NCI-H2107 (cell line): ENCODE measurements around the gene CLASP1.

Experiments
- DNase-seq: peaks from one replicate; lab custom pipeline; 2025; lab: John Stamatoyannopoulos, UW

CLASP1 gene

GRCh38 chr2:121539750-121540469 lies 109.4 kb downstream of the CLASP1 start:
- DNase-seq, result no peak

- DNase-seq, result no peak
Measured at GRCh38 chr2:121536850-121537557, 112.3 kb downstream of the CLASP1 start.

- no peak for DNase-seq
Measured at GRCh38 chr2:121536347-121536746, 112.9 kb downstream of the CLASP1 start.

GRCh38 chr2:121534007-121534406 lies 115.3 kb downstream of the CLASP1 start:
- DNase-seq, result no peak

- no peak for DNase-seq
Measured at GRCh38 chr2:121532894-121533293, 116.4 kb downstream of the CLASP1 start.

- DNase-seq, result no peak
Measured at GRCh38 chr2:121532347-121532766, 116.9 kb downstream of the CLASP1 start.

- peak; percentile 84 for DNase-seq
Measured at GRCh38 chr2:121530212-121530705, 119.0 kb downstream of the CLASP1 start.

GRCh38 chr2:121529439-121530211 lies 119.6 kb downstream of the CLASP1 start:
- DNase-seq, result peak; percentile 8

GRCh38 chr2:121527009-121527682 lies 122.1 kb downstream of the CLASP1 start:
- no peak for DNase-seq

GRCh38 chr2:121524685-121525425 lies 124.4 kb downstream of the CLASP1 start:
- no peak for DNase-seq

GRCh38 chr2:121521359-121521758 lies 127.9 kb downstream of the CLASP1 start:
- DNase-seq, result no peak

GRCh38 chr2:121520641-121520994 lies 128.6 kb downstream of the CLASP1 start:
- DNase-seq, result no peak

GRCh38 chr2:121519732-121520640 lies 129.3 kb downstream of the CLASP1 start:
- DNase-seq, result no peak

GRCh38 chr2:121519153-121519552 lies 130.1 kb downstream of the CLASP1 start:
- no peak for DNase-seq

- DNase-seq, result no peak
Measured at GRCh38 chr2:121513597-121514333, 135.5 kb downstream of the CLASP1 start.

GRCh38 chr2:121510857-121511256 lies 138.4 kb downstream of the CLASP1 start:
- no peak for DNase-seq

- DNase-seq, result no peak
Measured at GRCh38 chr2:121506621-121507020, 142.6 kb downstream of the CLASP1 start.

GRCh38 chr2:121505986-121506586 lies 143.2 kb downstream of the CLASP1 start:
- no peak for DNase-seq

GRCh38 chr2:121505005-121505404 lies 144.3 kb downstream of the CLASP1 start:
- DNase-seq, result no peak
